Glomerular endothelial cell (primary cell): ENCODE data around the gene XPO6. TPM values are rescaled to one million over a fixed set of nuclear protein-coding genes. Genes with fewer than 3 reads are reported as not detected.

Source experiments
- DNase-seq: peaks from one replicate; pipeline ENCODE4 v3.0.0-alpha.2; 2011; ENCODE audit warnings: low read depth, low spot score; ENCODE audit errors: extremely low read depth
- total RNA-seq: library from RNA; depleted of rRNA; stranded (reverse); fragments of >200 nt; gene quantifications from 2 replicates; pipeline ENCODE4 v1.2.3, GENCODE V29; 2015

Gene XPO6
- total RNA-seq, 1 donor from 2014 or later = 70.2 TPM

DNA sequence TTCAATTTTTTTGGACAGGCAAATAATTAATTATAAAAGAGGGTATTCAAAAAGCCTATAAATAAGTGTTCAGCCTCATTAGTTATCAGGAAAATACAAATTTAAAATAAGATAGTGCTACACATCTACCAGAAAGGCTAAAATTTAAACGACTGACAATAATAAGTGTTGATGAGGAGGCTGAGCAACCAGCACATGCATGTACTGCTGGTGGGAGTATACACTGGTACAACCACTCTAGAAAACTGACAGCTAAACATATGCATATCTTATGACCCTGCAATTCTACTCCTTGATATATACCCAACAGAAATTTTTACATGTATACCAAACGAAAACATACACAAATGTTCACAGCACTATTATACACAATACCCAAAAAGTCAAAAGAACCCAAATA is 27.1 kb downstream of the XPO6 start:
- no peak for DNase-seq

DNA sequence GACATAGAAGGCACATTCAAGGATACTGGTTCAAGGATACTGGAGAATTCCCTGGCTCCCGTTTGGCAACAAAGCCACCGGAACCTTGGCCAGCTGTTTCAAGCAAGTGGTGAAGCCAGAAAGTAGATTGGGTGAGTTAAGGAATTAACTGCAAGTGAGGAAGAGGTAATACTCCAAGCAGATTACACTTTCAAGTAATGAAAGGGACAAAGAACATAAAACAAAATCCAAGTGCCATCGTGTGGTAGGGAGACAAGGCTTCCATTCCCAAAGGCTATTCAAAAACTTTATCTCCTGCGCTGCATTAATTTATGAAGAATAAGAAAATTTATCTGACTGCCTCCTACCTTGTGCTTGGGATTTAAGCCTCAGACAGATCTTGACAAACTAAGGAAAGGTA is 27.8 kb downstream of the XPO6 start:
- no peak for DNase-seq

DNA sequence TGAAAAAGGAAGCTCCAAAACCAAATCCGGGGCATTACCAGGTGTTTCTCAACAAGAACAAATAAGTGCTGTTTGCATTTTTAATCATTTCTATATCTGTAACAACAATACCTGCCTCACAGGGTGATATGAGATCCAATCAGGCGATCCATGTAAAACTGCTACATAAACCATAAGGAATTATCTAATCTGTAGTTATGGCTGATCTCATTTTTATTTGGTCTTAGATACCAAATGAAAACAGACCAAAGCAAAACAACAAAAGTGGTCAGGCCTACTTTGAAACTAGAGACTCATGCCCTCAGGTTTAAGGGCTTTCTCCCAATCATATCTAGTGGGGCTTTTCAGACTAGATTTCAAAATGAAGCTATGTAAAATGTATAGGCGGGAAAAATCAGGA is 28.3 kb downstream of the XPO6 start:
- no peak for DNase-seq

DNA sequence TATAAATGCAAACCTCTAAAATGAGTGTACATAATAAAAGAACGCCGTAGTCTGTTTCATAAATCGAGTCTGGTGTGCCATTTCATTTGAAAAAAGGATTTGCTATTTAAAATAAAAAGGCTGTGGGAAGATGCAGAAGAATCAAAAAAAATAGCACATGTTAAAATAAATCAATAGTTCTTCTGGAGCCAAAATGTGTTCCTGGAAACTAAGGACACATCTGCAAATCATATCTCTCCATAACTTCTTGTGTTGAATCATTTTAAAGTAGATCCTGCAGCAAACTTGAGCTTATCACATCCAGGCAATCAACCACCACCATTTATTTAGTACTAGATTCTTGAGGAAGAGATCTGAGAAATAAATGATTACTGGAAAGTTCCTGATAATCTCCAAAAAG is 29.0 kb downstream of the XPO6 start:
- DNase-seq = no peak

DNA sequence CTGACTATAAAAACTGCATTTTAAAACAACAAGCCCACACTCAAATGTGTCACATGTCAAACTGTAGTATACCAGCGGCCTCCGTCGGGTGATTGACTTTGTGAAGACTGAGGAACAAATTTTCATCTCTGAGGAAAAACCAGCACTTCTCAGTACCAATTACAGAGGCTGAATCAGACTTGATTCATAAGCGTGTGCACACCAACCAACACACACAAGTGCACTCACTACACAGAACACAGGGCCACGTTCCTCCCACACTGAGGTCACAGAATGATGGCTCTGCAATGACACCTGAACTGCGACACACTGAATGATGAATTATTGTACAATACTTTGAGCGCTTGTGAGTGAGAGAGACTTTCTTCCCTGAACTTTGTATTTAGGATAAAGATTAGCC is 29.6 kb downstream of the XPO6 start:
- no peak for DNase-seq

DNA sequence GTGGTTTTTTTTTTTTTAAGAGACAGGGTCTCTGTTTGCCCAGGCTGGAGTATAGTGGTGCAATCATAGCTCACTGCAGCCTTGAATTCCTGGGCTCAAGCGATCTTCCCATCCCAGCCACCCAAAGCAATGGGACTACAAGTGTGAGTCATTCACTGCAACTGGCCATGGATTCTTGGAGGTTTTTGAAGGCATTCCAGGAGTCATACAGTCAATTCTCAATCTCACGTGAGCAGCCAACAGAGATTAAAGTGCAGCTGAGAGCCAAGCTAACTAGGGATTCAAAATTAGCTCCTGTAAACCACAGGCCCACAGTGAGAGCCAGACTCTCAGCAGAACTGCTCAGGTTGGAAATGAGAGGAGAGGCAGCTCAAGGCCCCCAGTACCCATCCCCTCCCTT is 30.2 kb downstream of the XPO6 start:
- peak; percentile 78 for DNase-seq

DNA sequence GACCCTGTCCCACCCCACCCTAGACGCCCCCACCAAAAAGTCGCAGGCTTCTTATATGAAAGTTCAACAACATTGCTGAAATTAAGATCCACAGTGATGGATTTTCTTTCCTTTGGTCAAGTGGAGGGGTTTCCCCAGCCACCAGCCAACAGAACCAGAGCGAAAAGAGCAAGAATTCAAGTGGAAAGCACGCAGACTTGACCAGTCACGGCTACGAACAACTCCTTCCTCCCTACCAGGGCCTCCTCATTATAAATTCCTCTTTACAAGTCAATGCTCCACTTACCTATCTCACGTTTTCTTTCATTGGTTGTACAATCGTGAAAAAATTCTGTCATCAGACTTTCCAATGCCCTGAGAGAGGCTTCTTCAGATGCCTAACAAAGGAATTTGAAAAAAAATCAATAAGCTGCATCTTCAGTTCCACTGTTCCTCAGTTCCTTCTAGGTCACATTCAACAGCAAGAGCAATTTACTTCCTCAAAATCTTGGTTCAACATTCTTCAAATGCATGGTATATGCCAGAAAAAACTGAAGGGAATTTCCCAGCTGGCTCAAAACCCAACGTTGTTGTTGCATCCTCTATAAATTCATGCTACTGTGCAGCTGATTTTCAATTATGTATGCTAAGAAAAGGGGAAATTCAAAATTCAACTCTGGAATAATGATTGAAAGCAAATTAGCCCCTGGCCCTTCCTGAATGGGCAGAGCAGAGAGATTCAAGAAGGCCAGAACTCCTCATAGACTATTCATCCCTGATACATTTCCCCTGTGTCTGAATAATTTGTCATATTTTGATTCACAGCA is 30.9 kb downstream of the XPO6 start:
- DNase-seq = no peak

DNA sequence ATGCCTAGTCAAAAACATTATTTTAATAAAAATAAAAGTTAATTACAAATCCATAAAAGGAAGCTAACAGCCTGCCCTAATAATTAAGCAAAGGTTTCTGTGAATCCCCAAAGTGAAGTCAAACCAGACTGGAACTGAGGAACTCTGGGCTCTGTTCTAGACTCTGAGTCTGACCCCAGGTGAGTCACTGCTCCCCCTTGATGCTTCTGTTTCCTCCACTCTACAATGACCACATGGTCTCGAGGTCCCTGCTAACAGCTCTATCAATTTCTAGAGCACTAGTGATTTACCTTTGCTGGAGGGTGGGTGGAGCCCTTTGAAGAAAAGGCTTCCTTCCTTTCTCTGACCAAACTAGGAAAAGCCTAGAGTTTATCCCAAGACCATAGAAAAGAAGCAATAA is 32.4 kb downstream of the XPO6 start:
- DNase-seq = no peak

DNA sequence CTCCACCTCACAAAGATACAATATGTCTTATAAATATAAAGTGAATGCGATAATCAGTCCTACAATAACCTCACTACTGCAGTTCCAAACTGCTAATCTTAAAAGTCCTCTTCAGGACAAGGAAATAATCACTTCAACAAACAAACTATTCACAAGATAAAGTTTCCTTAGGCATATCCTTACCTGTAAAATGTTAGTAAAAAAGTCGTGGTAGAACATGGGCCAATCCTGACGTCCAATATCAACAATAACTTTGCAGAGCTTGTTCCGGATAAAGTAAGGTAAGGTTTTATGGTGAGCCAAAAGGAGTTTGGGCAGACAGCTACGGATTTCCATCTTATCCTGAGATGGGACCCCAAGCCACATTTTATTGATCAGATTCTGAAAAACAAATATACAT is 36.0 kb downstream of the XPO6 start:
- DNase-seq = no peak

DNA sequence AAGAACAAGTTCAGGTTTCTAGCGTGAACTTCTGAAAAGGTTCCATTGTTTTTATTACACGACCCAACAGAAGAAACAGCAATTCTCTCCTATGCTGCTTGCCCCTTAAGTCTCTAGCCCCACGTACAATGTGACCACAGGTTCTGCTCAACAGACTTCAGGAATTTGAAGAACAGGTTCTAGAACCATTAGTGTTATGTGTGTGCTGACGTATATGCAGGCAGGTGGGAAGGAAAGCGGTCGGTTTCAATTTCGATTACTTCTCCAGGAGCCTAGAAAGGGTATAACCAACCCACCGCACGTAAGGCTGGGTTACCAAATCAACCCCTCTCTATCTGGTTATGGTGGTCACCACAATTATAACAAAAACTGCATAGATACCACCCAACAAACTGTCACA is 39.4 kb downstream of the XPO6 start:
- no peak for DNase-seq

DNA sequence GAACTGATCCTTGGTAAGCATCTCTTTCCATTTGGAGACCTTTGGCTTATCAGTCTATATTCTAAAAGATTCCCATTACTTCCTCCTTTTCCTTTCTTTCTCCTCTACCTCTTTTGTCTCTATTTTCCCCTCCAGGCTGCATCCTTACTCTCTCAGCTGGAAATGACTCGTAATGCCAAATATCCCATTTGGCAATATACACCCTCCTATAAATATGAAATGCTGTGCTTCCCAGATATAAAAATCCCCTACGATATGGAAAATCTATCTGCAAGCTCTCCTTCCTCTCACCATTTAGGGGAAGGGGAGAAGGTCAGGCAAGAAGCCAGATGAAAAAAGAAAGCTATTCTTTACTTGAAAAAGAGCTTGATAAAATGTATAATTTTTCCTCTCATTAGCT is 39.9 kb downstream of the XPO6 start:
- DNase-seq = no peak

DNA sequence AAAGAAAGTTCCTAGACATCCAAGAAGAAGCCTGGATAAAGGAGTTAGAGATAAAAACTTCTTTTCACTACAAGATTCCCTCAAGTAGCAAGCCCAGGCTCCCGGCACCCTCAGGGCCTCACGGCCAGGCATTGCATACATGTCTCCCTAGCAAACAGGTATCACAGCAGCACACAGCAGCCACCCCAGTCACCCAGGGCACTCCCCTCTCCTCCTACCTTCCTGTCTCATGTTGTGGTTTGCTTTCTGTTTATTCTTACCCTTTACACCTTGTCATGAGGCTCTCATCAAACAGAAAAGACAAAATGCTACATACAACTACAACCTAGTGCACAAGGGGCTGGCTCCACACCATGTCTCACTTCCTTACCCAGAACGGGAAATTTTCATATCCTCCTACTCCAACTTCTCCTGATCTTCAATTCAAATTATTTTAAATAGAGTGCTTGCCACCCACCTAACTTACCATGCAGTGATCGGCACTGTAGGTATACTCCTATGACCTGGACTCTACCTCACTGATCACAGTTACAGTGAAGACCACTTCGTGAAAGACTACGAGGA is 42.7 kb downstream of the XPO6 start:
- DNase-seq = no peak

DNA sequence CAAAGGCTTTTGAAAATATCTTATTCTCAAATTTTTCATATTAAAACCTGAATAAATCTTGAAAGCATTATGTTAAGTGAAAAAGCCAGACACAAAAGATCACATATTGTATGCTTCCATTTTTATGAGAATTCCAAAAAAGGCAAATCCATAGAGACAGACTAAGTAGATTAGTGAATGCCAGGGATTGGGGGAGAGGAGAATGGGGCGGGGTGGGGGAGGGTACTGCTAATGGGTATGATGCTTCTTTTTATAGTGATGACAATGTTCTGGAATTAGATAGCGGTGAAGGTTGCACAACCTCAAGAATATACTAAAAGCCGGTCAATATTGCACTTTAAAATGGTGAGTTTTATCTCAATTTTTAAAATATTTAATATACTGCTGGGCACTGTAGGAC is 44.0 kb downstream of the XPO6 start:
- no peak for DNase-seq

DNA sequence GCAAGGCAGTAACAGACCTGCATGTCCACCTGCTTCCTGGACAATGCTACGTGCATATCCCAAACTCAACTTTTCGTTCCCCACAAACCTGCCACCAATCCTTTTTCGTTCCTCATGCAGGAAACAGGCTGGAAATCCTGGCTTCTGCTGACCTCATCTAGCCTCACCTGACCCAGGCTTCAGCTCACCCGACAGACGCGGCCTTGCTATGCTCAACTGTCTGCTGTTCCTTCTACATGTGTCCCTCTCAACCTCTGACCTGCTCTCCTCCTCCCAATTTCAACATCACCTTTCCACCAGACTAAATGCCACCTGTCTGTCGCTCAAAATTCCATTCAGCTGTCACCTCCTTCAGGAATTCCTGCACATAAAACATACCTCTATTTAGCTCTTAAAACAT is 44.5 kb downstream of the XPO6 start:
- DNase-seq = no peak

DNA sequence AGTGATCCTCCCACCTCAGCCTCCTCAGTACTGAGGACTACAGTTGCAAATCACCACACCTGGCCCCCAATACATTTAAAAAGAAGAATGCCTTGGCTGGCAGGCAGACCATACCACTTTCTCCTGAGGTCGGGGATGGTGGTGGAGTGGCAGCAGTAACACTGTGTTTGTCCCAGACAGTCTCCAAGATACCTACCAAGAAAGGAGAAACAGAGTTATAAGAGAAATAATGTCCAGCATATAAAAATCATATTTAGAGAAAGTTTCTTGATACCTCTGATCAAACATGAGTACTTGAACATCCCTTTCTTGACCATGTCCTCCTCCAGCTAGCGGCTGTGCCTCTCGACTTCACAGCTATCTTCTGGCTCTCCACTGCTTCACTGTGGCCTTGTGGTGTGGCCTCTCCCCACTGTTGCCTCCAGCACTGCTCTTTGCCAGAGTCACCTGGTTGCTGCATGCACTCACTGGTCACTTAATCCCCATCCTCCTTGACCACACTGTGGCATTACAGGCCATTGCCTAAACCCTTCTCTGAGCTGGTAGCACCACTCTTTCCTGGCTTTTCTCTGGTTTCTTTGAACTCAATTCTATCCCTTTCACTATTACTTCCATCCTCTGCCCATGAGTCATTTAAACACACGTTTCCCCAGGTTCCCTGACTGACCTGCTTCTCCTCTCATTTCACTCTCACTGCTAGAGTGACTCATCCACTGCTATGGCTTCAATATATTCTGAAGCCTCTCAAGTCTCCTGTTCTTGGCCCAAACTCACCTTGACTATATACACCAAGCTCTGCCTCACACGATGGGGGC is 45.2 kb downstream of the XPO6 start:
- no peak for DNase-seq

DNA sequence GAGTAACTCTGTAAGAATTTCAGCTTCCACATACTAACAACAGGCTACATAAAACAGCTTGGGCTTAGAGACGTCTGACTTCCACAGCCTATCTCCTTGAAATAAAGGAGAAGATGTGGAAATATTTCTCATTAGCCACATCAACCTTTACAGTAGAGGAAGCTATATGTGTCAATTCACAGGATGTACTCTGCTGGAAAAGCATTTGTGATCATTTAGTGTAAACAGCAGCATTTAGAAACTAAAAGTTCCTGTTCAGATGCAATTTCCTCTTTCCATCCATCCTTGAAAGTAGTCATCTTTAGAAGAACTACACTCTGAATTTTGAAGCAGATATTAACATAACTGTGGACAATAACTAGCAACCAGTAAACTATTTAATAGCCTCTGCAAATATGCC is 46.2 kb downstream of the XPO6 start:
- DNase-seq = no peak

DNA sequence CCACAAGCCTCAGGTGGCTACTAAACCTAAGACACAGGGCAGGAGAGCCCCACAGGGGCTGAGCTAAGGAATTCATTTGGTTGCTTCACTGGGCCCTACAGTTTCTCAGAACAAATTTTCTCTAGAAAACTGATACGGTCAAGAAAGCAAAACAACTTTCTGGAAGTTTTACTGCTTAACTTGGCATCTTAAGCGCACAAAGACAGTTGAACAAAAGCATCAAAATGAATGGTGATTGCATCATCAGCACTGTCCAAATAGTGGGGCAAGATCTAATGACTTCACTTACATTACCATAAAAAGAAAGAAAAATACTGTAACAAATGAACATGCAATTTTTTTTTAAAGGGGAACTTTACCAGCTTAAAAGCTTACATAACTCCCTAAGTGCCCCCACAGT is 47.6 kb downstream of the XPO6 start:
- DNase-seq = no peak

DNA sequence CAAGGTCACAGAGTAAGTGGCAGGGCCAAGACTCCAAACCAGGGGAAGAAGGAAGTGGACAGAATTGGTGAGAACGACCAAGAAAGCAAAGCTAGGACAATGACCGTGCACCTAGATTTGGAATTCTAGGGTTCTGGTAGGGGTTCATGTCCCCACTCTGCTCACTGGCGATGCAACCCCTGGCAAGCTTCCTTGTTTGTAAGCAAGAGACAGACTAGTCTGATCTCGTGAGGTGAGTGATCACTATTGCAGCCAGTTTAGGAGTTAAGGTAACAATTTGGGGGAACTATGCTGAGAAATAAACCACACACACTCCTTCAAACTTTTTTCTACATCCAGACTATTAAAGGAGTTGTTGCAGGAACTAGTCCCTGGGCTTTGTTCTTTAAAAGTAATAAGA is 48.1 kb downstream of the XPO6 start:
- DNase-seq = no peak

DNA sequence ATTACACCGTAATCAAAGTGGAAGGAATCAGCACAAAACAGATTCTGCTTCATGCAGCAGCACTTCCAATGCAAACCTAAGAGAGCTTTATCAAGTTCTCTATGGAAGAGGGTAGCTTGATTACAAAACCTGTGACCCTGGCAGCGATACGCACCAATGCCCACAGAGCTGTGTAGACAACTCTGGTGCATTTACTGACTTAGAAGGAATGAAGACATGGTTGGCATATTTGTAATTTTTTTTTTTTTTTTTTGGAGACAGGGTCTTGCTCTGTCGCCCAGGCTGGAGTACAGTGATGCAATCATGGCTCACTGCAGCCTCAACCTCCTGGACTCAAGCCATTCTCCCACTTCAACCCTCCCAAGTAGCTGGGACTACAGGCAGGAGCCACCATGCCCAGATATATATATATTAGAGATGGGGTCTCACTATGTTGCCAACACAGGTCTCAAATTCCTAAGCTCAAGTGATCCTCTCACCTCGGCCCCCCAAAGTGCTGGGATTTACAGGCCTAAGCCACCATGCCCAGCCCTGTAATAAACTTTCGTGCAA is 49.4 kb downstream of the XPO6 start:
- DNase-seq = no peak

DNA sequence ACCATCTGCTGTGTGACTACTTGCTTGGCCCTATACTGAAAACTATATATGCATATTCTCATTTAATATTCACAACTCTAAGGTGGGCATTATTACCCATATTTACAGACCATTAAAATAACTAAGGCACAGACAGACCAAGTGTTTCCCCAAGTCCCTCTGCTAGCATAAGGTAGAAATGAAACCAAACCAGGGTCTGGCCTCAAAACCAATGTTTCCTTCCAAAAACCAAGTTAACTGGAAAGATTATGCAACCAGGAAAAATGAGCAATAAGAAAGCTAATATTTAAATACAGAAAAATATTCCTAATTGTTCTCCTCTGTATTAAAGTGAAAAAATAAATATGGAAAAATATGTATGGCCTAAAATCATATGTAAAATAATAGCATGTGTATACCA is 50.1 kb downstream of the XPO6 start:
- no peak for DNase-seq

DNA sequence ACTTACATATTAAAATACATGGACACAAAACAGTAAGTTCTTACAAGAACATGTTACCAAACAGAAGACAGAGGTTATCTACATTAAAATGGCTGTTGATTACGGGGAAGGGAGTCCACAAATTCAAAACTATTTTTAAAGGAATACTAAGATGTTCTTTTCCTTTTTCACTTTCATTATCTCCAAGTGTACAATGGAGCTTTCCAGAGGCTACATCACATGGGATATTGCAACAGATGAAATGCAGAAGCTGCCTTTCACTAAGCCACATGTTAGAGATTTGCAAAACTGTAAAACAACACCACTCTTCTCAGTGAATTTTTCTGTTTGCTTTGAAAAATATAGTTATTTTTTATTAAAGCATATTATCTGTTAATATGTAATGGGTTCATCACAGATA is 53.6 kb downstream of the XPO6 start:
- DNase-seq = no peak
